Inferior parietal cortex (tissue), 1 donor: Measurements from ENCODE around the gene KHDC3L.

Experiments
- DNase-seq: peaks from one replicate; pipeline ENCODE4 v3.0.0-alpha.2; 2016; ENCODE audit errors: extremely low spot score

The KHDC3L gene, protein sequence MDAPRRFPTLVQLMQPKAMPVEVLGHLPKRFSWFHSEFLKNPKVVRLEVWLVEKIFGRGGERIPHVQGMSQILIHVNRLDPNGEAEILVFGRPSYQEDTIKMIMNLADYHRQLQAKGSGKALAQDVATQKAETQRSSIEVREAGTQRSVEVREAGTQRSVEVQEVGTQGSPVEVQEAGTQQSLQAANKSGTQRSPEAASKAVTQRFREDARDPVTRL

DNA sequence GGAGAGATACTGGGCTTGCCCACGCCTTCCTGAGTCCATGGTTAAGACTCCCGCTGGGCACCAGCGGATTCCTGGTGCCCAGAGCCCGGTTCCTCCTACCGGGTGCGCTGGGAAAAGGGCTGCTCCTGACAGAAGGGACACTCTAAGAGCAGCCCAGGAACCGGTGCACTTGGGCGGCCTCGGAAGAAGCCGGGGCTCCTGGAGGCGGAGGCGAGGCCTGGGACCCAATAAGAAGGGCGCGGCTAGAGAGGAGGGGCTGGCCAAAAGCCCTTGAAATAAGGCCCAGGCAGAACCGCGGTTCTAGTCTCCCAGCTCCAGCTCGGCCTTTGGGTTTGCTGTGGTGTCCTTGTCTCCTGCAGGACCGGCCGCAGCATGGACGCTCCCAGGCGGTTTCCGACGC is at the start of gene KHDC3L:
KHDC3L (plus strand) TSS at position 301 of the 400 bp plus-strand sequence; CDS start at position 373, 72 bp downstream.
- DNase-seq: no peak

DNA sequence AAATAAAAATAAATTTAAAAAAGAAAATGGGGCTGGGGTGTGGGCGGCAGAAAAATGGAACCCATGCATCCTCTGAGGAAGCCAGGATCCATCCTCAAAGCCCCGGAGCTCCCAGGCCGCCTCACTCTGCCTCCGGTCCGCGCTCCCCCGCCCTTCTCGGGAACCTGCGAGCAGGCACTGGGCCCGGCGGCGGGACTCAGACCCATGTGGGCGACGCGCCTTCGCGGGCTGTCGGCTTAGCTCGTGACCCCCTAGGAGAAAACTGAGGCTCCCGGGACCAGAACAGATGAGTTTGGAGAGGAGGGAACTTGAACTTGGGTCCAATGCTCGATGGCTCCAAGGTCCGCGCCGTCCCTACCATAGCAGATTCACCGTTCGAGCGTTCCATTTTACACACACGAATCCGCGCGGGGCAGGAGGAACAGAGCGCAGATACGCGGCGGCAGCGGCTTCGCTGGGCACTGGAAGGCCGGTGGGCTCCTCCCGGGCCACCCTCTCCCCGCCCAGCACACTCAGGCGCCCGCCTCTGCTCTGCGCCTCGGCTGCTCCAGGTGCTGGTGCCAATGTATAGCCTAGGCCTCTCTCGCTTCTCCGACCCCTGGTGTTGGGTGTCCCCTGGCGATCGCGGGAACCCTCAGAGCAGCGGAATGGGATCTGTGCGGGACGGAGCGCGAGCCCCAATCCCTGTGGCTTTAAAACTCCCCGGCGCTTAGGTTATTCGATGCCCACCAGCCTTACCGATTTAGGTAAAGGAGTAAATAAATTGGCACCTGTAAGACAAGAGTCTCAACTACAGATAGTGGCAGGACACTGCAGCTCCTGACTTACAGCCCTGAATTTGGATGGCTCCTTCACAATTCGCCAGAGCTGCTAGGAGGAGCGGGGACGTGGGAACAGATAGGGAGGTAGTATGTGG is 47.6 kb upstream of the KHDC3L start:
- no peak for DNase-seq

DNA sequence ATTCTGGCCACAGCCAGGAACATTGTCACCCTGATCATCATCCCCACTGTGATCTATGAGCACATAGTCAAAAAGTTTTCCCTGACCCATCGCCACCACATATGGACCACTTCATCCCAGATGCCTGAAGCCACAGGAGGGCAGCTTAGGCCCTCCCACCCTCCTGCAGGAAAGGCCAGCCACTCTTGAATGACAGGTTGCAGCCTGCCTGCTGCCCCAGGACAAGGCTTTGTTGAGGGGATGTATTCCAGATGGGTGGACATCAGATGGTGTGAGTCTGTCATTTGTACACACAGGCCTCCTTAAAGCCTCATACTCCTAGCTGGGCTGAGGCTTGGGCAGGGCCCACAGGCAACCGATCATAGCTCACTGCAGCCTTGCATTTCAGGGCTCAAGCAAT is 39.1 kb upstream of the KHDC3L start:
- DNase-seq: no peak

DNA sequence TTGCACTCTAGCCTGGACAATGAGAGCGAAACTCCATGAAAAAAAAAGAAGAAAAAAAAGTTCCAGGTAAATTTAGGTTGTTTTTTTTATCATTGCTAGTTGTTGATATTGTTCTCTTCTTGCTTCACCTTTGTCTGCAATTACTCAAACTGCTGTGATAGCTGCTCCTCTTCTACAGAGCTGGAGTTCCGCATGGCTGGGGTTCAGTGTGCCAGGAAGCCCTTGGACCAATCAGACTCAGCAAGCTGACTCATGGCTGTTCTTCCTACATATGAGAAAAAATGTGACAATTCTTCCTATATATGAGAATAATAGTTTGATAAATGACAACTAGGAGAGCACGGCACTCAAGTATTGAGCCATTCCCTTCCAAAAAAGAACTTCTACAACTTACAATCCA is 36.8 kb upstream of the KHDC3L start:
- no peak for DNase-seq

DNA sequence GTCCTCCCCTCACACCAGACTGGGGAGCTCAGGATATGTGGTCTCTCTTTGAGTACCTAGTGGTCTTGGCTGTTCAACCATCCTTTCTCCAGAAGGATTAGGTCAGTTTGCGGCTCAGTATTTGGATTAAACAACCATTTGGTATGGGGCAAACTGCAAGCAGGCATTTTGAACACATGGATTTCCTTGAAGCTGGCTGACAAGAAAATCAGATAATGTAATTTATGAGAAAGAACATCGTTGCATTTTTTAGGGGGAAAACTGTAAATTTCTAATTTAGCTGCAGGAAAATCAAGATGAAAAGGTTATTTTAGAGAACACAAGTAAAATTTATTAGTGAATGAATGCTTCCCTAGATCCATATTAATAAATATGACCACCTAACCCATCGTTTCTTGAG is 33.7 kb upstream of the KHDC3L start:
- no peak for DNase-seq

DNA sequence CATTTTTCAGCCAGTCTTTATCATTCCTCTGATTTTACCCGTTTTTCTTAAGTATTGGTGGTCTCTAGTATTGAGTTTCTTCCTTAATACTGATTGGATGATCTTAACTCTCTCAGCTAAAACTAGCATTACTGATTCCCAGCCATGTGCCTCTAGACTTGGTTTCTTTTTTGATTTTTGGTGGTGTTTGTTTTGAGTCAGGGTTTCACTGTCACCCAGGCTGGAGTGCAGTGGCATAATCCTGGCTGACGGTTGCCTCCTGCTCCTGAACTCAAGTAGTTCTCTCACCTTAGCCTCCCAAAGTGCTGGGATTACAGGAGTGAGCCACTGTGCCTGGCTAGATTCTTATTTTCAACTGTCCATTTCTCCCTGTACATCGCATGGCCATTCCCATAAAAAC is 33.3 kb upstream of the KHDC3L start:
- DNase-seq: no peak

DNA sequence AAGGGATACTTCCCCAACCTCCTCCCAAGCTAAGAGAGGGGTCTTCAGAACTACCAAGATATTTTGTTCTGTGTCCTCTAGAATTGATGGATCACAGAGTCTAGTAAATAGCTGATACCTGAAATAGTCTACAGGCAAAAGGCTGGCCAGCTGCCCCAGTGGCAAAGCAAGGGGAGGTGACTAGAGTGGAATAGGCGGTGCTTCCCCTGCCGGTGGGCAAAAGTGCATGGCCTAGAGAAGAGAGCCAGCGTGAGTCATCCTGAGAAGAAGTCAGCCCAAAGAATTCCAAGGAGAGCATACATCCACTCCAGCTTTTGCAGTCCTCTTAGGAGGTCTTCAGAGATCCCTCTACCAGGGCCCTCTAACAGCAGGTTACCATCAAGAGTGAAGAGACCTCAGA is 23.1 kb upstream of the KHDC3L start:
- DNase-seq: no peak

DNA sequence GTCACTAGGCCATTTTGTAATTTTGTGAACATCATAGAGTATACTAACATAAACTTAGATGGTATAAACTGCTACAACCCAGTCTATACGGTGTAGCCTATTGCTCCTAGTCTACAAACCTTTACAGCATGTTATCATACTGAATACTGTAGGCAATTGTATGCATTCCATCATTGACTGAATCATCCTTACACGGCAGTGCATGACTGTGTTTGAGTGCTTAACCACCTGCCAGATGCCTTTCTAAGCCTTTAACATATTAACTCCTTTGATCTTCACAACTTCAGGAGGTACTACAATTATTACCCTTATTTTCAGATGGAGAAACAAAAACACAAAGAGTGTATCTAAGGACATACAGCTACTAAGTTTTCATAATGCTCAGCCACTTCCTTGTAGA is 22.4 kb upstream of the KHDC3L start:
- no peak for DNase-seq

DNA sequence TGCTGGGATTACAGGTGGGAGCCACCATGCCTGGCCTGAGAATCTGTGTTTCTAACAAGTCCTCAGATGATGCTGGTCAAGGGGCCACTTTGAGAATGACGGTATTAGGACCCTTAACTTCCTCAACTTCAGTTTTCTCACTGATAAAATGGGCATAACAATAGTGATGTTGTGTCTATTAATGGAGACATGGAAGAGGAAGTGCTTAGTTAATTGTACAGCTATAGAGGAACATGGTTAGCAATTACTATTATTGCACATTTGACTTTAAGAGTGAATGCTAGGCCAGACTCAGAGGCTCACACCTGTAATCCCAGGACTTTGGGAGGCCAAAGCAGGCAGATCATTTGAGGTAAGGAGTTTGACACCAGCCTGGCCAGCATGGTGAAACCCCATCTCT is 21.1 kb upstream of the KHDC3L start:
- DNase-seq: no peak

DNA sequence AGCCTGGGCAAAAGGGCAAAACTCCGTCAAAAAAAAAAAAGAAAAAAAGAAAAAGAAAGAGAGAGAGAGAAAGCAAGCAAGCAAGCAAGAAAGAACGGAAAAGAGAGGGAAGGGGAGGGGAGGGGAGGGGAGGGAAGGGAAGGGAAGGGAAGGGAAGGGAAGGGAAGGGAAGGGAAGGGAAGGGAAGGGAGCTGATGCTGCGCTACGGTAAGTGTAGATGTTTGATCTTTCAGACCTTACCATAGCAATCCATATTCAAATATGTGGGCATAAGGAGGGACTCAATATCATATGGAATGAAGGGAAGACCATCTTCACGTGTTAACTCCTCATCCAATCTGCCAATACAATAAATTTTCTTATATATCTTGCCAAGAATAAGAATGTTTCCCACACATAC is 20.3 kb upstream of the KHDC3L start:
- no peak for DNase-seq

DNA sequence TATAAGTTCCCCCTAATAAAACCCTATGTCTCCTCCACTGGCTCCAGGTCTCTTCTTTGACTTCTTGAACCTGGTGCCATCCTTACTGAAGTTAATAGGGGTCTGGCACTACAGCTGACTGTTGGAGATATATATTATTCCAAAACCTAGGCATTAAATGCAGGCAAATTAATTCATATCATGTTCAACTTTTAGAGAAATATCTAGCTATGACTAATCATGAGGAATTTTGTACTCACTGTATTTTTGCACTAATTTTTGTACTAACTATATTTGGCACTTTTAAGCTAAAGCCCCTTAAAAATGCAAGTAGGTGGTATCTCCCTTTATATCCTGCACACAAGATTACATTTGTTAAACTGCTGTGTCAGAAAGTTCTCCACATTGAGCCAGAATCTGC is 19.3 kb upstream of the KHDC3L start:
- DNase-seq: no peak

DNA sequence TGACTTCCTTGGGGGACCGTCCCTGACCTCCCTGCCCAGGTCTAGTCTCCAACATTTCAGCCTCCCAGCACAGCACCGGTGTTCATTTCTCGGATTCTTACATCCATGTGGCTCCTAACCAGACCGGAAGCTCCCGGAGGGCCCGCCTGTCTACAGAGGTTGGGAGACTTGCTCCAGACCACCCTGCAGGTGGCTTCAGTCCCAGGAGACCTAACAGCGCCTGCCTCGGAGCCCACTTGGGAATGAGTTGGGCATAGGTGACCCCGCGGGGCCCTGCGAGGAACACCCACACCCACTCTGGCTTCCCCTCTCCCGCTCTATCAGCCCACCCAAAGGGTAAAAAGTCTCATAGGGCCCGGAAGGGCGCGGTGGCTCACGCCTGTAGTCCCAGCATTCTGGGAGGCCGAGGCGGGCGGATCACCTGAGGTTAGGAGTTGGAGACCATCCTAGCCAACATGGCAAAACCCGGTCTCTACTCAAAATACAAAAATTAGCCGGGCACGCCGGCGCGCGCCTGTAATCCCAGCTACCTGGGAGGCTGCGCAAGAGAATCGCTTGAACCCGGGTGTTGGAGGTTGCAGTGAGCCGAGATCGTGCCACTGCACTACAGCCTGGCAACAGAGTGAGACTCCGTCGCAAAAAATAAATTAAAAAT is 13.8 kb upstream of the KHDC3L start:
- DNase-seq: no peak

DNA sequence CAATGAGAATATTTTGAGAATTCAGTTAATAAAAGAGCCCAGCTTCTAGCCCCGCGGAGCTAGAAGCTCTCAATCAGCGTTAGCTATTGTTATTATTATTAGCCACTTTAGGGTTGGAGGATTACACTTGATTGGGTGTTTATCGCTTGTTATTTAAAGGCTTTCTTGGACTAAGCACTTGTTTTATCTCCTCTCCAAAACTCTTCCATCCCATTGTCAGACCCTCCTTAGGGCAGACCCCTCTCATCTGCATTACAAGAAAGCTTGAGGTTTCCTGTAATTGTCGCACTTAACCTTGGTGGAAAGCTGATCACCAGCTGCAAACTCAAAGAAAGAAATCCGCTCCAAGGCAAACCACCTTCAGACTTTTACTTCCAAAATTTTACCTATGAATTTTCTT is 13.1 kb upstream of the KHDC3L start:
- DNase-seq: no peak

DNA sequence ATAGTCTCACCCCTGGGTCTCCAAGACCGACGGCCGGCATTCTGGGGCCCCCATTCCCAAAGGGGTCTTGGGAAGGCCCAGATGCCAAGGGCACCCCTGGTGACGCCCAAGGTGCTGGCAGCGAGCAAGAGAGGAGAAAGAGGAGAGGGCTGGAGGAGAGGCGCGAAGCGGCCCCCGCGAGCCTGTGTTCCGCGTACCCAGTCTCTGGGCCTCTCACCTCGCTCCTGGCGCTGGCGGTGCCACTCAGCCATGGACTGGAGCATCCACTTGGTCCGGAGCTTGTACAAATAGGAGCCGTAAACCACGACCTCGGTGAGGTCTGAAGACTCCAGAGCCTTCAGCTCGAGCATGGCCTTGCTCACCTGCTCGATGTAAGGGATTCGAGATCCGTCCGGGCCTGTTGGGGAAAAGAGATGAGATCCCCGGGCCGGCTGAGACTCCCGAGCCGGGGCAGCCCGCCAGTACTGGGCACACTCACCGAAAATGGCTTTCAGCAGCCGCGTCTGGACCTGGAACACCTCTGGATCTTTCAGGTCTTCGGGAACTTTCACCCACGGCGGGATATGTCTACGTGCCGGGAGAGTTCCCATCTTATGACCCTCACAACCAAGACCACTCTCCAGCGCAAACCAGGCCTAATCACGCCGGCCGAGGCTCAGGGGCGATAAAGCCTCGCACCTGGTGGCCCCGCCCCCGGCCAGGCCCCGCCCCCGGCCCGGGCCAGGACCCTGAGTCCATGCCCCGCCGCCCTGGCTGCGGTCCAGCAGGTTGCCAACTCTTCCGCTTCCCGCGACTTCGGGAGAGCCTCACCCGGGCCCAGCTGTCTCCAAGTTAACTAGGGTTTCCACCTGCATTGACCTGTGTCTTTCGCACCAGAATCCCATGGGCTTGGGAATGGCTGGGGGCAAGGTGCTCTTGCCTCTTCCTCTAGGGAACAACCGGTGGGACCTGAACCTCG is 8.5 kb upstream of the KHDC3L start, which contains the start of gene DPPA5:
DPPA5 (minus strand) TSS at position 641 of the 958 bp plus-strand sequence; CDS start at position 590, 51 bp downstream.
- DNase-seq: no peak

DNA sequence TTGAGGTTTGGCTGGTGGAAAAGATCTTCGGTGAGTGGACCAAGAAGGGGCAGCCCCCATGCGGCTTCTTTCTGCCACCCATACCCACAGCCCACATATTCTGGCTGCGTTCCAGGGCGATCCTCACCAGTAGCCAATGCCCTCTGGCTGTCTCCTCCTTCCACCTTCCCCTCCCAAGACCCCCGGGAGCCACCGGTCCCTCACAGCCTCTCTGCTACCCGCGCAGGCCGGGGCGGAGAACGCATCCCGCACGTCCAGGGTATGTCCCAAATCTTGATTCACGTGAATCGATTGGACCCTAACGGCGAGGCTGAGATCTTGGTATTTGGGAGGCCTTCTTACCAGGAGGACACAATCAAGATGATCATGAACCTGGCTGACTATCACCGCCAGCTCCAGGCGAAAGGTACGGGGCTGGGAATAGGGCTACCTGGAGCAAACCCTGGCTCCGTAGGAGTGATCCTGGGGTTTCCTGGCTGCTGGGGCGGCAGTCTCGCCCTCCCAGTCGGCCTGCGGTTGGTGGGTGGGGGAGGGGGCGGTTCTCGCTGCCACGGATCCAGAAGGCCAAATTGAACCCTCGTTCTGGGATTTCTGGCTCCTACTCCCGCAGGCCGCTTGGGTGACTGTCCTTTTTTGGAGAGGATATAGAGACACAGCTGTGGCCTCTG is 545 bp downstream of the KHDC3L start:
- no peak for DNase-seq

DNA sequence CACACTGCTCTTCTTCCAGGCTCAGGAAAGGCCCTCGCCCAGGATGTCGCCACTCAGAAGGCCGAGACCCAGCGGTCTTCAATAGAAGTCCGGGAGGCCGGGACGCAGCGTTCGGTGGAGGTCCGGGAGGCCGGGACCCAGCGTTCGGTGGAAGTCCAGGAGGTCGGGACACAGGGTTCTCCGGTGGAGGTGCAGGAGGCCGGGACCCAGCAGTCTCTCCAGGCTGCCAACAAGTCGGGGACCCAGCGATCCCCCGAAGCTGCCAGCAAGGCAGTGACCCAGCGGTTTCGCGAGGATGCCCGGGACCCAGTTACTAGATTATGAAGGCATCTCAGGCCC is 1.0 kb downstream of the KHDC3L start:
- no peak for DNase-seq

DNA sequence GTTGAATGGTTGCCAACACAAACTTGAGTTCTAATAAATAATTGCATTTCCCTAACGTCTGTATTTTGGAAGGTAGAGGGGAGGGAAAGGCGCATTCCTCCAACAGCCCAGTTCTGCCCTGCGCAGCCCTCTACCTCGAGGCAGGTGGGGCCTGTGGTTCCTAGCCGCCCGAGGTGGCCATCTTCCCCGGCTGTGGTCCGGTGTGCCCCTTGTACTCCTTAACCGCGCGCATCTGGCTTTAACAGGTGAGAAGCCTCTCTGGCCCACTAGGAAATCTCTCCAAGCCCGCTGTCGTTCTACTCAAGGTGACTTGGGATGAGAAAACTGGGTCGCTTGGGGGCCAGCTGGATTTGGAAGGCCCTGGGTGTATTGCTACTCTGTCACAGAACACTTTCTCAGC is 1.7 kb downstream of the KHDC3L start:
- DNase-seq: no peak

DNA sequence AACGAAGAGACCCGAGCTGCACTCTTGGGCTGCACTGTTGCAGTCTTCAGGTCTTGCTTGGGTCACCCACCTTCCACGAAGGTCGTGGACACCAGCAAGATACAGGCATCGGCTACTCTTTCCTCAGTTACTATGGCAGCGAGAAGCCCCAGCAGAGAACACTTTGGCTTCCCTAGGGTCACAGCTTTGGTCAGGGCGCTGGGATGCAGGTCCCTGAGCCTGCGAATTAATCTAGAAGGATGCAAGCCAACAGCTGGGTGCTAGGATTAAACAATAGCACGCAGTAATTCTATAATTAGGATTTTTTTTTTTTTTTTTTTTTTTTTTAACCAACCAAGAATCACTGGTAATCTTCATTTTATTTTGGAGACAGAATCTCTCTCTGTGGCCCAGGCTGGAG is 2.1 kb downstream of the KHDC3L start:
- DNase-seq: no peak

DNA sequence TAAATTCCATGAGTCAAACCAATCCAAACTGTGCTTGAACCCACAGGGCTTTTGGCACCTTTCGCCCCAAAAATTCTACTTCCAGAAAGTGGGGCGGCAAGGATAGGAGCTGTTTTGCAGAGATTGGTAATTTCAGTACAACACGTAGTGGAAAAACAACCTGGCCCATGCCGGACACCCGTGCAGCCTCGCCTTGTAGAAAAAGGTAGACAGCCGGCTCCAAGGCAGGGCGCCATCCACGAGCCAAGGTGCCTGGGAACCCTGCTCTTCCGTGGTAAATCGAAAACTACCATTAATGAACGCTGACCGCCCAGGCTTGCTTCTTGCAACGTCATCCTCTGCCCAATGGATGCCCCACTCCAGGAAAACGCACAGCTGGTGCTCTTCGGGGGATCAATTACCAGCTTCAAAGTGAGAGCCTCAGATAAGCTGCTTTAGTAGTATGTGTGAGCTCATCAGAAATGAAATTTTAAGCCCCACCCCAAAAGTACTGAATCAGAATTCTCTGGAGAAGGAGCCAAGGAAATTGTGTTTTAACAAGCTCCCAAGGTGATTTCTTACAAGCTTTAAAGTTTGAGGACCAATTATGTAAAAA is 5.4 kb downstream of the KHDC3L start:
- no peak for DNase-seq

DNA sequence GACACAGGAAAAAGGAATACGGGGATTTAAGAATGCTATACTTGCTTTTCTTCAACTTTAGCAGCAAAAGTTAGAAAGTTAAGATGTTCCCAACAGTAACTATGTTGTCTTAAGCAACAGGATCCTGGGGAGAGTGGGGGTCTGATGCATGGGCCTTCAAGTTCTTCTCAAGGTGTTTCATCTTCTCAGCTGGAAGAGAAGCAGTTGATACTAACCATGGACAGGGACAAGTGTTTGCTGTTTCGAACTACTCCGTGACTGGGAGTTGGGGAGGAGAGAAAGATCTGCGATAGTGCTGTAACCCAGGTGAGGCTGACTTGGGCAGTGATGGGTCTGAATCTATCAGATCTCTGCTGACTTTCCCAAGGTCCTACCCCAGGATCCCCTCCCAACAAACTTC is 6.2 kb downstream of the KHDC3L start:
- no peak for DNase-seq

DNA sequence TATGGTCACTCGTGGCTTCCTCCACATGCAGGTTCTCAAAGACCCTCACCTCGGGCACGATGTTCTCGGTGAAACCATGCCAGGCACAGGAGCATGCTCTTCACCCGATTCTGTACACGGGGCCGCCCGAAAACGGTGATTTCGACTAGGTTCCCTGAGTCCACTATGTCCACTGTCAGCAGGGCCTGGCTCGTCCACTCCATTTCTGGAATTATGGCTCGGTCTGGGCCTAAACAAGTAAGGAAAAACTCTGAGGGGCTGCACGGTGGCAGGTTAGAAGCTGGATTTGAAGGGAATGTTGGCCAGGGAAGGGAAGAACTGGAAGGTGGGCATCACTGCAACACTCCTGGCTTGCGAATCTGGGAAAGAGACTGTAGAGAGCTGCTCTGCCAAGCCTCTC is 6.7 kb downstream of the KHDC3L start:
- DNase-seq: no peak
